Skin of body (tissue), 2 donors: ENCODE data around the gene SOX13. TPM values are rescaled to one million over a fixed set of nuclear protein-coding genes. Genes with fewer than 3 reads are reported as not detected.

Experiments
- DNase-seq: peaks from one replicate; lab custom pipeline; 2025; lab: John Stamatoyannopoulos, UW
- total RNA-seq: library from RNA; depleted of rRNA; stranded (reverse); fragments of >200 nt; gene quantifications from one replicate; pipeline ENCODE4 v1.2.3, GENCODE V29; 2014

The SOX13 gene
- total RNA-seq, 1 donor from 2014 or later: 8.6 TPM

- DNase-seq: no peak
Measured at GRCh38 chr1:204151552-204152309, 78.8 kb downstream of the SOX13 start, which contains the start of gene ETNK2. Gene ETNK2 (minus strand): TSS chr1:204152044. CDS start chr1:204151852, 192 bp downstream.

GRCh38 chr1:204152310-204153044 is 79.6 kb downstream of the SOX13 start:
- no peak for DNase-seq

- DNase-seq: no peak
Measured at GRCh38 chr1:204153667-204154066, 80.8 kb downstream of the SOX13 start.

GRCh38 chr1:204154568-204155255 is 81.8 kb downstream of the SOX13 start:
- DNase-seq: peak; percentile 6

- no peak for DNase-seq
Measured at GRCh38 chr1:204155881-204156280, 83.0 kb downstream of the SOX13 start.

- DNase-seq: no peak
Measured at GRCh38 chr1:204157962-204158361, 85.0 kb downstream of the SOX13 start.

GRCh38 chr1:204161609-204162493 is 88.9 kb downstream of the SOX13 start:
- no peak for DNase-seq

GRCh38 chr1:204162494-204163074 is 89.7 kb downstream of the SOX13 start:
- peak; percentile 37 for DNase-seq

- DNase-seq: no peak
Measured at GRCh38 chr1:204166219-204166618, 93.3 kb downstream of the SOX13 start, which contains the start of gene REN. Gene REN (minus strand): TSS chr1:204166337. CDS start chr1:204166293, 44 bp downstream.

GRCh38 chr1:204167730-204168129 is 94.8 kb downstream of the SOX13 start:
- DNase-seq: no peak

- DNase-seq: no peak
Measured at GRCh38 chr1:204169858-204170257, 96.9 kb downstream of the SOX13 start.

- no peak for DNase-seq
Measured at GRCh38 chr1:204170494-204171155, 97.7 kb downstream of the SOX13 start.

GRCh38 chr1:204171751-204172178 is 98.8 kb downstream of the SOX13 start:
- DNase-seq: no peak

- DNase-seq: no peak
Measured at GRCh38 chr1:204172404-204173029, 99.6 kb downstream of the SOX13 start.

- DNase-seq: no peak
Measured at GRCh38 chr1:204174958-204175357, 102.0 kb downstream of the SOX13 start.

GRCh38 chr1:204176049-204176448 is 103.1 kb downstream of the SOX13 start:
- no peak for DNase-seq

GRCh38 chr1:204177133-204177532 is 104.2 kb downstream of the SOX13 start:
- no peak for DNase-seq
